ENCODE data around the gene SMAD3. TPM values are rescaled to one million over a fixed set of nuclear protein-coding genes. Genes with fewer than 3 reads are reported as not detected.

Gene SMAD3
- total and polyA plus RNA-seq, 10 of the 15 experiments (the other 5 are each of a cell fraction or from before 2014, with no cell fraction given): 5.6 to 43.2 (median 16.0) TPM

- 66% methylated on average over 8 of the region's 8 CpGs for WGBS (ENCODE audit: insufficient coverage, insufficient replicate concordance, low lambda C conversion rate, missing lambda C conversion rate)
- ChIA-PET CTCF (interaction anchor here (0.7 to 0.8 kb wide), 2 partner anchors 21 to 119 kb away, joined by 3 read pairs; no protein-coding TSS in a partner anchor), POLR2A (no interaction called here), RAD21 (ENCODE audit: unreplicated experiment) (no interaction called here), SMC1A (ENCODE audit: uncharacterized antibody, unreplicated experiment) (interaction anchor here (1.1 to 1.2 kb wide), 2 partner anchors 40 to 97 kb away, joined by 3 to 4 read pairs; no protein-coding TSS in a partner anchor)
- FAIRE-seq (no peak), ATAC-seq (no peak), DNase-seq (ENCODE audit: low read depth, low spot score) (no peak)
- Histone ChIP-seq H3K9ac (ENCODE audit: control insufficient read depth, insufficient read depth, low read length) (no peak overlapping the region), H3K4me1 (ENCODE audit: control insufficient read depth, insufficient read depth, low read length) (peaks cover 9% of the 10 kb centered on the region), H3K4me3 (no peak overlapping the region), H3K27me3 (replicated peaks in 1 of 2; ENCODE audit: control insufficient read depth in 2 of 2, insufficient read depth in 2 of 2, low read length in 1 of 2) (no peaks in the 10 kb centered on the region), H4K20me1 (ENCODE audit: control insufficient read depth, insufficient read depth) (no peaks in the 10 kb centered on the region), H3K36me3 (ENCODE audit: control insufficient read depth in 2 of 2, insufficient read depth in 2 of 2, low read length in 1 of 2) (peaks cover 3 to 12% of the 10 kb centered on the region in 2 experiments; a peak in 3 of 4 replicates), H3K79me2 (ENCODE audit: control insufficient read depth, insufficient read depth, low read length) (no peaks in the 10 kb centered on the region), H3K9me3 (replicated peaks; ENCODE audit: control insufficient read depth, insufficient read depth, low read length) (no peaks in the 10 kb centered on the region; the same call in 2 of the 3 replicates), H3K4me2 (ENCODE audit: control insufficient read depth, insufficient read depth) (no peak overlapping the region), H2AFZ (ENCODE audit: control insufficient read depth, low read depth, low read length) (no peak overlapping the region), H3K27ac (ENCODE audit: control insufficient read depth, insufficient read depth) (no peak overlapping the region)
- no TSS peak for BruUV-seq (replicated peaks)
- no peak for TF ChIP-seq ZSCAN29 (IDR thresholded peaks at IDR 0.05)
- no peak for TF ChIP-seq SMARCA5 (IDR thresholded peaks at IDR 0.05)
- TF ChIP-seq JUND (IDR thresholded peaks at IDR 0.05; ENCODE audit: low read depth, low read length): no peak
- no peak for TF ChIP-seq ASH2L (IDR thresholded peaks at IDR 0.05; ENCODE audit: borderline replicate concordance, low read depth)
- no peak for TF ChIP-seq USF2 (IDR thresholded peaks at IDR 0.05; ENCODE audit: borderline replicate concordance, low read depth, low read length)
- TF ChIP-seq RCOR1 (conservative IDR thresholded peaks at IDR 0.05; ENCODE audit: low read depth, low read length): no peak
- no peak for TF ChIP-seq TCF3 (IDR thresholded peaks at IDR 0.05; ENCODE audit: borderline replicate concordance, insufficient read depth, low read depth, low read length)
- no peak for TF ChIP-seq ZBED1 (IDR thresholded peaks at IDR 0.05; ENCODE audit: borderline replicate concordance)
- no peak for TF ChIP-seq ELK1 (IDR thresholded peaks at IDR 0.05; ENCODE audit: low read depth, low read length)
- TF ChIP-seq HDAC6 (IDR thresholded peaks at IDR 0.05; ENCODE audit: unreplicated experiment): no peak
- no peak for TF ChIP-seq IRF5 (IDR thresholded peaks at IDR 0.05; ENCODE audit: borderline replicate concordance)
- TF ChIP-seq EP300 (IDR thresholded peaks at IDR 0.05; ENCODE audit: borderline replicate concordance in 1 of 2, control insufficient read depth in 1 of 2, low read depth in 2 of 2, low read length in 2 of 2): no peak
- TF ChIP-seq CHD1 (IDR thresholded peaks at IDR 0.05; ENCODE audit: low read depth, low read length): no peak
- no peak for TF ChIP-seq YBX1 (IDR thresholded peaks at IDR 0.05)
- no peak for TF ChIP-seq CBX3 (IDR thresholded peaks at IDR 0.05; ENCODE audit: borderline replicate concordance, low read depth)
- no peak for TF ChIP-seq TARDBP (IDR thresholded peaks at IDR 0.05; ENCODE audit: borderline replicate concordance)
- no peak for TF ChIP-seq ZZZ3 (IDR thresholded peaks at IDR 0.05; ENCODE audit: control insufficient read depth, insufficient read length, low read depth)
- in situ Hi-C loops (cut with MboI): no loop called here
- intact Hi-C loops (cut with micrococcal nuclease; ENCODE audit: unreplicated experiment): loop anchor here (5.0 kb wide), 1 partner anchor 248 kb away; no protein-coding TSS in a partner anchor
Observed at GRCh38 chr15:67199881-67200763, 134.7 kb downstream of the SMAD3 start.
